MM.1S (cell line): ENCODE results near the gene CHMP1A.

Experiments used
- DNase-seq: peaks from one replicate; pipeline ENCODE4 v3.0.0-alpha.2; 2015
- H2AFZ ChIP-seq: fragments of 300-600 bp; sonication (generic); 2 replicates; pipeline ENCODE4 v1.6.0; 2016; ENCODE audit warnings: antibody characterized with exemption, low read length
- H3F3A ChIP-seq: fragments of 300-600 bp; sonication (generic); 2 replicates; pipeline ENCODE4 v1.6.1; 2016; ENCODE audit warnings: mild to moderate bottlenecking, antibody characterized with exemption, low read length, moderate library complexity, mixed read lengths; ENCODE audit not compliant: insufficient read depth
- H3K27ac ChIP-seq: fragments of 300-600 bp; sonication (generic); 2 replicates; pipeline ENCODE4 v1.5.1; 2016; ENCODE audit warnings: mild to moderate bottlenecking, low read length
- H3K27me3 ChIP-seq: fragments of 300-600 bp; sonication (generic); replicated peaks from 2 replicates; pipeline ENCODE4 v1.6.0; 2016; ENCODE audit warnings: low read length; ENCODE audit not compliant: insufficient read depth
- H3K36me3 ChIP-seq: fragments of 300-600 bp; sonication (generic); replicated peaks from 2 replicates; pipeline ENCODE4 v1.6.1; 2016; ENCODE audit warnings: mild to moderate bottlenecking, low read length, mixed read lengths; ENCODE audit not compliant: insufficient read depth
- H3K4me1 ChIP-seq: fragments of 300-600 bp; sonication (generic); 2 replicates; pipeline ENCODE4 v1.6.1; 2016; ENCODE audit warnings: low read length, mixed read lengths
- H3K4me2 ChIP-seq: fragments of 300-600 bp; sonication (generic); 2 replicates; pipeline ENCODE4 v1.6.0; 2016; ENCODE audit warnings: low read depth, low read length
- H3K4me3 ChIP-seq: fragments of 300-600 bp; sonication (generic); 2 replicates; pipeline ENCODE4 v1.5.1; 2016; ENCODE audit warnings: low read length, mixed read lengths
- H3K79me2 ChIP-seq: fragments of 300-600 bp; sonication (generic); 2 replicates; pipeline ENCODE4 v1.6.1; 2016; ENCODE audit warnings: mixed run types, low read length, mixed read lengths
- H3K9ac ChIP-seq: fragments of 300-600 bp; sonication (generic); 2 replicates; pipeline ENCODE4 v1.6.1; 2016; ENCODE audit warnings: low read length, mixed read lengths
- H3K9me2 ChIP-seq: fragments of 300-600 bp; sonication (generic); replicated peaks from 2 replicates; pipeline ENCODE4 v1.6.1; 2016; ENCODE audit warnings: mild to moderate bottlenecking, low read length, mixed read lengths; ENCODE audit not compliant: insufficient read depth
- H3K9me3 ChIP-seq: fragments of 300-600 bp; sonication (generic); replicated peaks from 2 replicates; pipeline ENCODE4 v1.6.1; 2016; ENCODE audit warnings: mild to moderate bottlenecking, low read length, mixed read lengths; ENCODE audit not compliant: insufficient read depth
- H4K20me1 ChIP-seq: fragments of 300-600 bp; sonication (generic); 2 replicates; pipeline ENCODE4 v1.6.1; 2016; ENCODE audit warnings: mild to moderate bottlenecking, low read length, moderate library complexity, mixed read lengths; ENCODE audit not compliant: insufficient read depth
- EZH2 ChIP-seq: fragments of 300-600 bp; sonication (generic); optimal IDR thresholded peaks from 2 replicates; pipeline ENCODE3; 2017; ENCODE audit warnings: low read depth, mild to moderate bottlenecking, antibody characterized with exemption, low read length, mixed read lengths
- EZH2phosphoT487 ChIP-seq: fragments of 300-600 bp; sonication (generic); IDR thresholded peaks from 2 replicates; pipeline ENCODE4 v1.6.1; 2018; ENCODE audit warnings: antibody characterized with exemption, low read length
- TF ChIP-seq, protein P1 (sequence below): fragments of 300-600 bp; sonication (generic); IDR thresholded peaks from 2 replicates; pipeline ENCODE4 v1.5.1; 2016; ENCODE audit warnings: antibody characterized with exemption, low read length, mixed read lengths

Gene CHMP1A

GRCh38 chr16:89651584-89651983, 5.9 kb downstream of the CHMP1A start:
- H3K9ac ChIP-seq = no peak overlapping the region
- TF ChIP-seq, protein P1, sequence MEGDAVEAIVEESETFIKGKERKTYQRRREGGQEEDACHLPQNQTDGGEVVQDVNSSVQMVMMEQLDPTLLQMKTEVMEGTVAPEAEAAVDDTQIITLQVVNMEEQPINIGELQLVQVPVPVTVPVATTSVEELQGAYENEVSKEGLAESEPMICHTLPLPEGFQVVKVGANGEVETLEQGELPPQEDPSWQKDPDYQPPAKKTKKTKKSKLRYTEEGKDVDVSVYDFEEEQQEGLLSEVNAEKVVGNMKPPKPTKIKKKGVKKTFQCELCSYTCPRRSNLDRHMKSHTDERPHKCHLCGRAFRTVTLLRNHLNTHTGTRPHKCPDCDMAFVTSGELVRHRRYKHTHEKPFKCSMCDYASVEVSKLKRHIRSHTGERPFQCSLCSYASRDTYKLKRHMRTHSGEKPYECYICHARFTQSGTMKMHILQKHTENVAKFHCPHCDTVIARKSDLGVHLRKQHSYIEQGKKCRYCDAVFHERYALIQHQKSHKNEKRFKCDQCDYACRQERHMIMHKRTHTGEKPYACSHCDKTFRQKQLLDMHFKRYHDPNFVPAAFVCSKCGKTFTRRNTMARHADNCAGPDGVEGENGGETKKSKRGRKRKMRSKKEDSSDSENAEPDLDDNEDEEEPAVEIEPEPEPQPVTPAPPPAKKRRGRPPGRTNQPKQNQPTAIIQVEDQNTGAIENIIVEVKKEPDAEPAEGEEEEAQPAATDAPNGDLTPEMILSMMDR = no peak
- no peak for TF ChIP-seq EZH2phosphoT487
- no peak for TF ChIP-seq EZH2
- H3K27ac ChIP-seq = no peak overlapping the region
- peaks cover 16% of the 10 kb centered on the region for H3K79me2 ChIP-seq
- no peaks in the 10 kb centered on the region for H4K20me1 ChIP-seq
- H3K4me1 ChIP-seq = no peaks in the 10 kb centered on the region
- H3K4me3 ChIP-seq = no peak overlapping the region
- DNase-seq = no peak
- no peaks in the 10 kb centered on the region for H3F3A ChIP-seq
- H3K36me3 ChIP-seq = no peaks in the 10 kb centered on the region
- H3K27me3 ChIP-seq = no peaks in the 10 kb centered on the region
- H2AFZ ChIP-seq = no peak overlapping the region
- H3K4me2 ChIP-seq = no peak overlapping the region
- H3K9me2 ChIP-seq = no peaks in the 10 kb centered on the region
- no peaks in the 10 kb centered on the region for H3K9me3 ChIP-seq

- no peaks in the 10 kb centered on the region for H3K36me3 ChIP-seq
- no peaks in the 10 kb centered on the region for H3K79me2 ChIP-seq
- no peaks in the 10 kb centered on the region for H4K20me1 ChIP-seq
Observed at GRCh38 chr16:89646906-89647305, 10.6 kb downstream of the CHMP1A start.

DNA sequence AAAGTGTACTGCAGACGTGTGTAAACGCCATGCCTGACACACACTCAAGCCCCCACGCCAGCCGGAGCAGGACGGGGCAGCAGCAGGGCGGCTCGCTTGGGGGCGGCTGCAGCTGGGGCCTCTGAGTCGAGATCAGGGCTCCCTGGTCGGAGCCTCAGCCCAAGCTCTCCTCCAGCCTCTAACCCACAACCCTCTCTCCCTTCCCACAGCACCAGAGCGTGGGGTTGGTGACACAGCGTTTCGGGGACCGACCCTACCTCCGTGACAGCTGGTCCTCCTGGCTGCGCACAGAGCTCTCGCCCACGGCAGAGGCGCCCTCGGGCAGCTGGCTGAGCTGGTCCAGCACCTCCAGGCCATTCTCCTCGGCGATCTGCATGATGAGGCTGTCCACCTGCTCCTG, 11.2 kb downstream of the CHMP1A start:
- no peak overlapping the region for H3K4me2 ChIP-seq
- H3K4me3 ChIP-seq = no peak overlapping the region
- TF ChIP-seq, protein P1 = no peak
- no peak for TF ChIP-seq EZH2
- no peak for TF ChIP-seq EZH2phosphoT487
- H3K9ac ChIP-seq = no peak overlapping the region
- no peaks in the 10 kb centered on the region for H3F3A ChIP-seq
- no peak overlapping the region for H3K27ac ChIP-seq
- no peaks in the 10 kb centered on the region for H3K4me1 ChIP-seq
- no peak for DNase-seq
- H3K9me2 ChIP-seq = no peaks in the 10 kb centered on the region
- peaks cover 4% of the 10 kb centered on the region; the same call in 1 of the 2 replicates for H3K27me3 ChIP-seq
- H3K9me3 ChIP-seq = no peaks in the 10 kb centered on the region
- H4K20me1 ChIP-seq = no peaks in the 10 kb centered on the region
- H3K79me2 ChIP-seq = no peaks in the 10 kb centered on the region
- H3K36me3 ChIP-seq = no peaks in the 10 kb centered on the region
- no peak overlapping the region for H2AFZ ChIP-seq

More at GRCh38 chr16:89646906-89647305, 10.6 kb downstream of the CHMP1A start:
- Histone ChIP-seq H3K27ac (no peak overlapping the region), H3K9me3 (no peaks in the 10 kb centered on the region), H3K27me3 (0 out of 2 replicates have a peak, but pooled peaks cover under 1% of the 10 kb centered on the region), H2AFZ (no peak overlapping the region), H3K4me3 (no peak overlapping the region), H3K4me2 (no peak overlapping the region), H3K9ac (no peak overlapping the region), H3K9me2 (no peaks in the 10 kb centered on the region), H3F3A (no peaks in the 10 kb centered on the region), H3K4me1 (no peaks in the 10 kb centered on the region)
- TF ChIP-seq EZH2phosphoT487 (no peak), EZH2 (no peak)
- TF ChIP-seq, protein P1 = no peak
- DNase-seq = no peak
